GM19238 (cell line): ENCODE results near the gene MLLT3.

Experiments used
- DNase-seq: peaks from one replicate; pipeline ENCODE4 v3.0.0; 2011; ENCODE audit warnings: low spot score; ENCODE audit not compliant: insufficient read length

MLLT3 gene

DNA sequence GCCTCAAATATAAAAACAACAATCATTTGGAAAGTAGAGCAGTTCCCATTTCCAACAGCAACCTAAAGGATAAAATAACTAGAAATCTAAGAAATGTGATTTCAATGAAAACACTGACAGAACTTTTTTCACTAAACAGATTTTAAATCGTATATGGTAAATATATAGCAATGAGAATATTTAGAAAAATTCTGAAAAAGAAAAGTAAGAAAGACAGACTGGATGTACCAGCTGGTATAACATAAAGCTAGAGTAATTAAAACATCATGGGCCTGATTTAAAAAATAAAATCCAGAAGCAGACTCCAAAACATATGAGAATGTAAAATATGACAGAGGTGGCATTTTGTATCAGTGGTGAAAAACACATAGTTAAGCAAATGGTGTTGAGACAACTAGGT, 308.9 kb downstream of the MLLT3 start:
- no peak for DNase-seq

DNA sequence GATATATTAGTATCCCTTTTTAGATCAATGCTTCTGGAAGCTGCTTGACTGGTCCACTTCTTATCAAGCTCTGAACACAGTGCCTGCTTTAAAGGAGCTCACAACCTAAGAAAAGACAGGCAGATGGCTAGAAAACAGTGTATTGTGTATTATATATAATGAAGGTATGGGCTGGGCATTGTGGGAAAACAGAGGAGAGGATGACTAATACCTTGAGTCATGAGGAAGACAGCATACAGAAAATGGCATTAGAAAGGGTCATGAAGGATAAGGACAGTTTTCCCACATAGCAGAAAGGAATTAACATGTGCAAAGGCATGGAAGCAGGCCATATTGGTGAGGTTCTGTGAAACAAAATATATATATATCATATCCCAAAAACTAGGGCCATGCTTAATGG, 309.6 kb downstream of the MLLT3 start:
- DNase-seq, result no peak

GRCh38 chr9:20310024-20310423, 312.3 kb downstream of the MLLT3 start:
- DNase-seq, result no peak

- DNase-seq, result no peak
Observed at GRCh38 chr9:20309124-20309523, 313.2 kb downstream of the MLLT3 start.

- no peak for DNase-seq
Observed at GRCh38 chr9:20307621-20308020, 314.7 kb downstream of the MLLT3 start.

GRCh38 chr9:20305452-20305851, 316.8 kb downstream of the MLLT3 start:
- no peak for DNase-seq

- no peak for DNase-seq
Observed at GRCh38 chr9:20303996-20304395, 318.3 kb downstream of the MLLT3 start.

DNA sequence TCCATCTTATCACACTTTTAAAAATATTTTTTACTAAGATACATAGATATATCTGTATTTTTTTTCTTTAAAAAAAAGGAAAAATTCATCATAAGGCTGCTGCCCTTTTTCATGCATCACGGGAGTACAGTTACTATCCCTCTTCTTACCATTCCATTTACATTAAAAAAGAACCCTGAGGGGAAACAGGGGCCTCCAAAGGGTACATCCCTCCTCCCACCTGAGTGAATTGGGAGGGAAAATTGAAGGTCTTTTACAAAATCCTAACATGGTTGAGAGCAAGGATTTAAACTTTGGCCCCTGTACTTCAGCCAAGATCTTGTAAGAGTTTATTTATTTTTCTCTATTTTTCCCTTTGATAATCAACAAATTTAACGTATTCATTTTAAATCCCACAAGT, 319.2 kb downstream of the MLLT3 start:
- DNase-seq, result no peak

DNA sequence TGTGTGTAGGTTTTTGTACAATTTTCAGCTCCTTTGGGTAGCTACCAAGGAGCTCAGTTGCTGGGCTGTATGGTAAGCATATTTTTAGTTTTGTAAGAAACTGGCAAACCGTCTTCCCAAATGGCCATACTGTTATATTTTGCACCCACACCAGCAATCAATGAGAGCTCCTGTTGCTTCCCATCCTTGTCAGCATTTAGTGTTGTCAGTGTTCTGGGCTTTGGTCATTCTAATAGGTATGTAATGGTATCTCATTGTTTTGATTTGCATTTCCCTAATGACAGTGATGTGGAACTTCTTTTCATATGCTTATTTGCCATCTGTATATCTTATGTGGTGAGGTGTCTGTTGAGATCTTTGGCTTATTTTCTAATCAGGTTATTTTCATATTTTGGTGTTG, 320.1 kb downstream of the MLLT3 start:
- DNase-seq, result no peak

DNA sequence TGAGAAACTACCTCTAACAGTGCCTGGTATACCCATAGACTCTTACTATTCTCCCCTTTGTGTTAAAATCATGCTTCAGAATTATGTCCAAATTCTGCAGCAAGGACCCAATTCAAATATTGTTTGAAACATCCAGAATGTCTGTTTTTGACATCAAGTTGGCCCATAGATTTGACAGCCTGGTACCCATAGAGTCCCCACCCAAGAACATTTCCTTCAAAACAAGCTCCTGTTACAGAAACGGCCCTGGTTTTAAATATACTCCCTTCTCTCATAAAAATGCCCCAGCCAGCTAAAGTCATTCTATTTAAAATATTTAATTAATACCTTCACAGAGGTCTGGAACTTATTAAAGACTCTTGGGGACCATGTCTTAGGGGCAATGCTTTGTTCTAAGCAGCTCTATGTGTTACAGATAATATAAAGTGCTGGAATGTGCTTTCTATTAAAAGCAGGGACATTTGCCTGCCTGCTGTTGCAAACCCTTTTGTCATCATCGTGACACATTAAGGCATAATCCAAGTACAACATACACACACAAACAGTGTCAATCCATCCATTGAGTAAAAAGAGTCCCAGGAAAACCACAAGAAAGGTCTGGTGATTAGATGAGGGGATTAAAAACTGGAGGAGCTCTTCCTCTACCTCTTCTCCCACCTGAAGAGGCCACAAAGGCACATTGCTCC, 321.7 kb downstream of the MLLT3 start:
- DNase-seq, result no peak

DNA sequence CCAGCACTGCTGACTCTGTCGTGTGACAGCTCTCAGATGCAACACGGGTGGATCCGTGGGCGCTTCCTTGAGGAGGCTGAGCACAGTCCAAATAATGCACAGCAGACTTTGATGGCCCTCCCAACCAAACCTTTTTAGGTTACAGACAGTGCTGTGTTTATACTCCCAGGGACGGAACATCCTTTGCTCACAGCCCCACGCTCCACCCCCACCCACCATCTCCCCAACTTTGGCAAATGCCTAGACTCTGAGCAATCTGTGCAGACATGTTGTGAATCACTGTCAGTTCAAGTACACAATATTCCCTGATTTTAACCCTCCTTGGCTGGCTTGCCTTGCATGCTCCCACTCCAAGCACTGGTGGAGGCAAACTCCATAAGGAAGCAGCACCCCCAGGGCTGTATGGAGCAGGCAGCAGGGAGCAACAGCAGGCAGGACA, 324.6 kb downstream of the MLLT3 start:
- no peak for DNase-seq

GRCh38 chr9:20295555-20295954, 326.7 kb downstream of the MLLT3 start:
- no peak for DNase-seq

DNA sequence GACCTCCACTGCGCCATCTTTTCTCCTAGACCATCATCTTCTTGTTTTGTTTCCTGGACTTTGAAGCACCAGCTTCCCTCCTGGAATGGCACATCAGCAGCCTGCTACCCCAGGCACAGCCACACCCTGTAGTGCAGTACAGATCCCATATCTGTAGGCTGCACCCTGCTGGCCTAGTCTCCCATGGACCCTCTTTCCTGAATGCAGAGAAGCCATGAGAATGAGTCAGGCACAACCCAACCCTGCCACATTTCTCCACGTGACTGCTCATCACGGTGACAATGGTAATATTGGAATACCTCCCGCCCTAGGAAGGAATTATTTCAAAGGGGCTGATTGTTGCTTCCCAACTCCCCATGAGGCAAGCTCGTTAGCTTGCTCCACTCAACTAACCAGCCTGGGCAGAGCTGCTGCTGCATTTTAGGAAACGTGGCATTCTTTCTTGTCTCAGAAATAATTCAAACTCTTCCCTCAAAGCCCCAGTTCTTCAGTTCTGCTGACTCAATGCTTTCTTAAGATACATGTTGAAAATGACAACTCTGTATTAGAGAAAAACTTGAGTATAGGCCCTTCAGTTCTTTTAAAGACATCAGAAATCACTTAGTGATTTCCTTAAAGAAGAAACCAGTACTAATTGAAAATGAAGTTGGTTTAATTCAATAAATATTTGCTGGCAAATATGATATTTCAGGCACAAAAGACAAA, 328.1 kb downstream of the MLLT3 start:
- no peak for DNase-seq

GRCh38 chr9:20292002-20292401, 330.3 kb downstream of the MLLT3 start:
- DNase-seq, result no peak
